ENCODE results near the gene CCDC192. TPM values are rescaled to one million over a fixed set of nuclear protein-coding genes. Genes with fewer than 3 reads are reported as not detected.

Gene CCDC192
- total and polyA plus RNA-seq, 10 of the 15 experiments (the other 5 are each of a cell fraction or from before 2014, with no cell fraction given) = 0.20 to 0.79 (median 0.32) TPM; not detected in 4

DNA sequence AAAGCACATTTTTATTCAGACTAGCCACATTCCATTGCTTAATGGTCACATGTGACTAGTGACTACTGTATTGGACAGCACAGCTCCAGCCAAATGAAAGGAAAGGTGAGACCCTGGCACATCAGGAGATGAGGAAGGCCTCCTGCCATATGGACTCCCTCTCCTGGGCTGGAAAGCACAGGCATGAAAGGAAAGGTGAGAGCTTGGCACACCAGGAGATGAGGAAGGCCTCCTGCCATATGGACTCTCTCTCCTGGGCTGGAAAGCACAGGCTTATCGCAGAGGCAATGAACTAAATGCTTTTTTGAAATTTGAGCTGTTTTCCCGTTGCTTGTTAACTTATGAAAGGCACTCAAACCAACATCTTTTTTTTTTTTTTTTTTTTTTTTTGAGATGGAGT is 235.6 kb downstream of the CCDC192 start (continued):
- TF ChIP-seq USF1 (IDR thresholded peaks at IDR 0.05; ENCODE audit: borderline replicate concordance, extremely low read length, insufficient read depth, low read depth, low read length) = no peak
- TF ChIP-seq, protein P1, sequence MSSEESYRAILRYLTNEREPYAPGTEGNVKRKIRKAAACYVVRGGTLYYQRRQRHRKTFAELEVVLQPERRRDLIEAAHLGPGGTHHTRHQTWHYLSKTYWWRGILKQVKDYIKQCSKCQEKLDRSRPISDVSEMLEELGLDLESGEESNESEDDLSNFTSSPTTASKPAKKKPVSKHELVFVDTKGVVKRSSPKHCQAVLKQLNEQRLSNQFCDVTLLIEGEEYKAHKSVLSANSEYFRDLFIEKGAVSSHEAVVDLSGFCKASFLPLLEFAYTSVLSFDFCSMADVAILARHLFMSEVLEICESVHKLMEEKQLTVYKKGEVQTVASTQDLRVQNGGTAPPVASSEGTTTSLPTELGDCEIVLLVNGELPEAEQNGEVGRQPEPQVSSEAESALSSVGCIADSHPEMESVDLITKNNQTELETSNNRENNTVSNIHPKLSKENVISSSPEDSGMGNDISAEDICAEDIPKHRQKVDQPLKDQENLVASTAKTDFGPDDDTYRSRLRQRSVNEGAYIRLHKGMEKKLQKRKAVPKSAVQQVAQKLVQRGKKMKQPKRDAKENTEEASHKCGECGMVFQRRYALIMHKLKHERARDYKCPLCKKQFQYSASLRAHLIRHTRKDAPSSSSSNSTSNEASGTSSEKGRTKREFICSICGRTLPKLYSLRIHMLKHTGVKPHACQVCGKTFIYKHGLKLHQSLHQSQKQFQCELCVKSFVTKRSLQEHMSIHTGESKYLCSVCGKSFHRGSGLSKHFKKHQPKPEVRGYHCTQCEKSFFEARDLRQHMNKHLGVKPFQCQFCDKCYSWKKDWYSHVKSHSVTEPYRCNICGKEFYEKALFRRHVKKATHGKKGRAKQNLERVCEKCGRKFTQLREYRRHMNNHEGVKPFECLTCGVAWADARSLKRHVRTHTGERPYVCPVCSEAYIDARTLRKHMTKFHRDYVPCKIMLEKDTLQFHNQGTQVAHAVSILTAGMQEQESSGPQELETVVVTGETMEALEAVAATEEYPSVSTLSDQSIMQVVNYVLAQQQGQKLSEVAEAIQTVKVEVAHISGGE (CRISPR knock-in tag; IDR thresholded peaks at IDR 0.05) = no peak

GRCh38 chr5:127940854-127941253 is 237.7 kb downstream of the CCDC192 start:
- H3K27me3 ChIP-seq (replicated peaks in 1 of 2; ENCODE audit: control insufficient read depth in 2 of 2, insufficient read depth in 2 of 2, low read length in 1 of 2) = no peaks in the 10 kb centered on the region
- intact Hi-C loops (cut with micrococcal nuclease; ENCODE audit: unreplicated experiment) = no loop called here
- 96% methylated on average over 1 of the region's 1 CpG for WGBS (ENCODE audit: insufficient coverage, insufficient replicate concordance, low lambda C conversion rate, missing lambda C conversion rate)
- H2AFZ ChIP-seq (ENCODE audit: control insufficient read depth, low read depth, low read length) = no peak overlapping the region
- FAIRE-seq (no peak), ATAC-seq (no peak), DNase-seq (ENCODE audit: low read depth, low spot score) (no peak)
- SMC1A ChIA-PET (ENCODE audit: uncharacterized antibody, unreplicated experiment) = interaction anchor here (1.7 kb wide), 1 partner anchor 47 kb away, joined by 5 read pairs; no protein-coding TSS in a partner anchor
- H3K9ac ChIP-seq (ENCODE audit: control insufficient read depth, insufficient read depth, low read length) = no peak overlapping the region
- H3K79me2 ChIP-seq (ENCODE audit: control insufficient read depth, insufficient read depth, low read length) = no peaks in the 10 kb centered on the region
- peaks cover 10% of the 10 kb centered on the region for H3K4me1 ChIP-seq (ENCODE audit: control insufficient read depth, insufficient read depth, low read length)
- no TSS peak for BruUV-seq (replicated peaks)
- CTCF ChIA-PET = no interaction called here
- H3K4me3 ChIP-seq = no peak overlapping the region
- POLR2A ChIA-PET = interaction anchor here (1.5 kb wide), 1 partner anchor 15 kb away, joined by 3 read pairs; no protein-coding TSS in a partner anchor
- no peaks in the 10 kb centered on the region for H3K9me3 ChIP-seq (replicated peaks; ENCODE audit: control insufficient read depth, insufficient read depth, low read length)
- RAD21 ChIA-PET (ENCODE audit: unreplicated experiment) = interaction anchor here (2.0 kb wide), 1 partner anchor 31 kb away, joined by 8 read pairs; no protein-coding TSS in a partner anchor
- no peak overlapping the region for H3K4me2 ChIP-seq (ENCODE audit: control insufficient read depth, insufficient read depth)
- H4K20me1 ChIP-seq (ENCODE audit: control insufficient read depth, insufficient read depth) = no peaks in the 10 kb centered on the region
- in situ Hi-C loops (cut with MboI) = no loop called here
- no peak overlapping the region for H3K27ac ChIP-seq (ENCODE audit: control insufficient read depth, insufficient read depth)
- H3K36me3 ChIP-seq (ENCODE audit: control insufficient read depth in 2 of 2, insufficient read depth in 2 of 2, low read length in 1 of 2) = no peaks in the 10 kb centered on the region
- TF ChIP-seq E2F8 (IDR thresholded peaks at IDR 0.05; ENCODE audit: low read depth, partially characterized antibody) = no peak
- TF ChIP-seq TCF3 (IDR thresholded peaks at IDR 0.05; ENCODE audit: borderline replicate concordance, insufficient read depth, low read depth, low read length) = no peak
- TF ChIP-seq GABPA (IDR thresholded peaks at IDR 0.05; ENCODE audit: low read depth) = no peak
- TF ChIP-seq YBX1 (IDR thresholded peaks at IDR 0.05) = no peak
- TF ChIP-seq, protein P2, sequence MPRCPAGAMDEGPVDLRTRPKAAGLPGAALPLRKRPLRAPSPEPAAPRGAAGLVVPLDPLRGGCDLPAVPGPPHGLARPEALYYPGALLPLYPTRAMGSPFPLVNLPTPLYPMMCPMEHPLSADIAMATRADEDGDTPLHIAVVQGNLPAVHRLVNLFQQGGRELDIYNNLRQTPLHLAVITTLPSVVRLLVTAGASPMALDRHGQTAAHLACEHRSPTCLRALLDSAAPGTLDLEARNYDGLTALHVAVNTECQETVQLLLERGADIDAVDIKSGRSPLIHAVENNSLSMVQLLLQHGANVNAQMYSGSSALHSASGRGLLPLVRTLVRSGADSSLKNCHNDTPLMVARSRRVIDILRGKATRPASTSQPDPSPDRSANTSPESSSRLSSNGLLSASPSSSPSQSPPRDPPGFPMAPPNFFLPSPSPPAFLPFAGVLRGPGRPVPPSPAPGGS (IDR thresholded peaks at IDR 0.05; ENCODE audit: borderline replicate concordance, insufficient read depth, low read depth, low read length, poor library complexity, severe bottlenecking) = no peak

Data from GM12878 (cell line).